Uterus (tissue), 4 donors: ENCODE results near the gene KCNJ11. TPM values are rescaled to one million over a fixed set of nuclear protein-coding genes. Genes with fewer than 3 reads are reported as not detected.

ENCODE experiments used
- DNase-seq, 2 donors: peaks; one replicate each; pipeline ENCODE4 v3.0.0-alpha.2; 2019 to 2020
- H3K27ac ChIP-seq, 2 donors: fragments of 200-600 bp; sonication (generic); 1 replicate in 1 of 2; 2 replicates in 1 of 2; pipeline ENCODE4 v1.5.1; 2016 to 2018
- H3K27me3 ChIP-seq, 2 donors: fragments of 200-600 bp; sonication (generic); one replicate each; pipeline ENCODE4 v1.5.1; 2018 to 2019; ENCODE audit warnings: control low read depth in 1 of 2
- H3K36me3 ChIP-seq, 2 donors: fragments of 200-600 bp; sonication (generic); one replicate each; pipeline ENCODE4 v1.5.1; 2019; ENCODE audit warnings: control low read depth in 1 of 2
- H3K4me1 ChIP-seq, 2 donors: fragments of 200-600 bp; sonication (generic); one replicate each; pipeline ENCODE4 v1.5.1; 2018 to 2019; ENCODE audit warnings: control low read depth in 1 of 2
- H3K4me3 ChIP-seq, 2 donors: fragments of 200-600 bp; sonication (generic); 1 replicate in 1 of 2; 2 replicates in 1 of 2; pipeline ENCODE4 v1.5.1; 2018 to 2019; ENCODE audit warnings: mild to moderate bottlenecking in 1 of 2
- H3K9me3 ChIP-seq, 2 donors: fragments of 200-600 bp; sonication (generic); one replicate each; pipeline ENCODE4 v1.5.1; 2019; ENCODE audit warnings: control low read depth in 1 of 2
- CTCF ChIP-seq, 4 experiments: fragments of 200-600 bp in 2 of 4; fragments of 450-650 bp in 2 of 4; sonication (generic) in 2 of 4; IDR thresholded peaks; one replicate each; pipeline ENCODE4 v1.5.1; 2016 to 2019; ENCODE audit warnings: antibody characterized with exemption in 4 of 4, mild to moderate bottlenecking in 2 of 4, moderate library complexity in 1 of 4
- POLR2A ChIP-seq, 2 donors: fragments of 450-650 bp; IDR thresholded peaks; one replicate each; pipeline ENCODE4 v1.6.1; 2016; ENCODE audit warnings: antibody characterized with exemption in 2 of 2, mild to moderate bottlenecking in 1 of 2, moderate library complexity in 1 of 2
- intact Hi-C: fragments of 100-400 bp; cut with DNase I; formaldehyde crosslinking; loops from one replicate; pipeline ENCODE4 v1.15.1; 2023; ENCODE audit warnings: low total_unique reads
- total RNA-seq, 4 donors: library from RNA; depleted of rRNA in 3 of 4; stranded (reverse); fragments of >200 nt in 3 of 4; gene quantifications; one replicate each; pipeline versions ENCODE4 v1.1.0 to v1.2.4, GENCODE V29; 2014 to 2023
- donor health status: DM: yes; HTN: yes; CAD: no.

The KCNJ11 gene
- total RNA-seq, 4 donors from 2014 or later = 0.83 to 3.9 TPM; not detected in 2

- intact Hi-C loops = no loop called here
- Histone ChIP-seq H3K9me3 (no peaks in the 10 kb centered on the region), H3K27ac (no peak overlapping the region), H3K4me1 (peaks cover 0 to 3% of the 10 kb centered on the region in 2 donors), H3K27me3 (no peaks in the 10 kb centered on the region), H3K4me3 (no peak overlapping the region), H3K36me3 (no peaks in the 10 kb centered on the region)
- no peak for DNase-seq
- TF ChIP-seq CTCF (IDR thresholded peaks at IDR 0.05) = no peak
- no peak for TF ChIP-seq POLR2A (IDR thresholded peaks at IDR 0.05)
These were observed 20.2 kb upstream of the KCNJ11 start for GRCh38 chr11:17408641-17409040.

DNA sequence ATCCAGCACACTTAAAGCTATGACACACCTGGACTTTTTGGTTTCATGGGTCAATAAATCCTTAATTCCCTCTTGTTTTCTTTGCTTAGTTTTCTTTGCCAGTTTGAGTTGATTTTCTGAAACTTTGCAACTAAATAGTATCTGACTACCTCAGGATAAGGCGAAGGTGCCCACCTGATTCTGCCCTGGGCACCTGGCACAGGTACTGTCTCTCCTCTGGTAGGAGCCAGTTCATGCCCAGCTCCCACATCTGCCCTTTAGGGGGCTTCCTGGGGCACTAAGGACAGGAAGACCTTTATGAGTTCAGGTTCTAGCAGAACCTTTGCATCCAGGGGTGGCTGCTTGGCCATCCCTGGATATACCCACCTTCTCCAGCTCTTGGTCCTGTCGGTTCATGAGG is 19.6 kb upstream of the KCNJ11 start:
- Histone ChIP-seq H3K4me1 (peaks cover 0 to 3% of the 10 kb centered on the region in 2 donors), H3K9me3 (no peaks in the 10 kb centered on the region), H3K27me3 (no peaks in the 10 kb centered on the region), H3K27ac (no peak overlapping the region), H3K36me3 (no peaks in the 10 kb centered on the region), H3K4me3 (no peak overlapping the region)
- no peak for TF ChIP-seq POLR2A (IDR thresholded peaks at IDR 0.05)
- no peak for DNase-seq
- intact Hi-C loops = no loop called here

DNA sequence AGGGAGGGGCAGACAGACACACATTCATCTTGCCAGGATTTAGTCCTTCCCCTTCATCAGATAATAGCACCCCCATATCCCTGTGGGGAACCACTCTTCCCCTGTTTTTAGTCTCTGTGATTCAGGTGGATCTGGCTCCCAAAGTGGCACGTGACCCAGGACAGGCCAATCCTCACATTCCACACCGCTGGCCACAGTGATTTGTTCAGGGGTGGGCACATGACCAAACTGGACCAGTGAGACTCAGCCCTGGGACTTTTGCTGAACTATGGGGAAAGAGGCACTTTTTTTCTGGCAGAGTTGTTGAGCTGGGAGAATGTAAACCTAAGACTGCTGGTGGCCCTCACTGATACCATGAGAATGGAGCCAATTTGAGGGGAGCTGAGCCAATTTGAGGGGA is 19.1 kb upstream of the KCNJ11 start:
- Histone ChIP-seq H3K4me1 (peaks cover 0 to 3% of the 10 kb centered on the region in 2 donors), H3K27me3 (no peaks in the 10 kb centered on the region), H3K36me3 (no peaks in the 10 kb centered on the region), H3K9me3 (no peaks in the 10 kb centered on the region), H3K27ac (no peak overlapping the region), H3K4me3 (no peak overlapping the region)
- no peak for DNase-seq
- no peak for TF ChIP-seq CTCF (IDR thresholded peaks at IDR 0.05)
- TF ChIP-seq POLR2A (IDR thresholded peaks at IDR 0.05) = no peak
- intact Hi-C loops = no loop called here

GRCh38 chr11:17406818-17407149 is 18.3 kb upstream of the KCNJ11 start:
- Histone ChIP-seq H3K9me3 (no peaks in the 10 kb centered on the region), H3K27ac (no peak overlapping the region), H3K27me3 (no peaks in the 10 kb centered on the region), H3K36me3 (no peaks in the 10 kb centered on the region), H3K4me1 (peaks cover 0 to 3% of the 10 kb centered on the region in 2 donors), H3K4me3 (no peak overlapping the region)
- DNase-seq = no peak
- no peak for TF ChIP-seq POLR2A (IDR thresholded peaks at IDR 0.05)
- TF ChIP-seq CTCF (IDR thresholded peaks at IDR 0.05) = no peak
- intact Hi-C loops = no loop called here

DNA sequence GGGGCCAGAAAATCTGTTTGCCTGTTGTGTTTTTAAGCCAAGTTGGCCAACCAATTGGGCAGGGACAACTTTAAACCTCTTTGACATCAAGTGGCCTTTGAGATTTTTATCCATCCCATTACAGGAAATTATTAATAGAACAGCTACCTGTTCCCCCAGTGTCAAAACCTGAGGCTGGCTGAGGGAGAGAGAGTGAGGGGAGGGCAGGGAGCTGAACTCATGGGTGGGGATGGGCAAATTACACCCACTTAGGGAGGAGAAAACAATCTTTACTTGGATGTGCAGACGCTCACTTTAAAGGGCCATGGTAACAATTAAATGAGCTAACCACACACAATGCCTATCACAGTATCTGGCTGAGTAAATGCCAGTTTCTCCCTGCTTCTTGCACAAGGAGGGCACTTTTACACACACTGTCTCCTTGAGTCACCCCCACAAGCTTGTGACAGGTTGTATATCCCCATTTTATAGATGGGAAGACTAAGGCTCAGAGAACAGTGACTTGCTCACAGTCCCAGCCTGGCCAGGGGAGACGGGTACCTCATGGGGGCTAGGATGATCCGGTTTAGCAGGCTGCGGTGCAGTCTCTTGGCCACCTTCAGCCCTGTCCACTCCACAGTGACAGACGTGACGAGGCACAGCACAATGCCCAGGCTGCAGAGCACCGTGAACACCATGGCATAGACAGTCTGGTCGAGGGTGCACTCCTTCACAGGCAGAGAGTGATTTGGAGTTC is 17.8 kb upstream of the KCNJ11 start:
- DNase-seq = no peak
- peaks cover 0 to 3% of the 10 kb centered on the region in 2 donors for H3K4me1 ChIP-seq
- H3K27ac ChIP-seq = peak overlapping the region; percentile 14 to 62

More for the DNA sequence above, 17.8 kb upstream of the KCNJ11 start:
- Histone ChIP-seq H3K4me3 (no peak overlapping the region), H3K27me3 (no peaks in the 10 kb centered on the region), H3K9me3 (no peaks in the 10 kb centered on the region), H3K36me3 (no peaks in the 10 kb centered on the region)
- intact Hi-C loops = no loop called here
- TF ChIP-seq CTCF (IDR thresholded peaks at IDR 0.05) = no peak
- no peak for TF ChIP-seq POLR2A (IDR thresholded peaks at IDR 0.05)
